KOPT-K1 (cell line): ENCODE measurements around the gene GINS1.

ENCODE experiments used
- H3K27ac ChIP-seq: fragments of 200-600 bp; sonication (generic); 2 replicates; pipeline ENCODE4 v1.5.1; 2016; ENCODE audit warnings: antibody characterized with exemption, mild to moderate bottlenecking, low read depth, low read length; ENCODE audit not compliant: poor library complexity, severe bottlenecking
- H3K36me3 ChIP-seq: fragments of 200-600 bp; sonication (generic); 2 replicates; pipeline ENCODE4 v1.5.1; 2017; ENCODE audit warnings: antibody characterized with exemption, mild to moderate bottlenecking, low read length, moderate library complexity; ENCODE audit not compliant: insufficient read depth
- H3K9me3 ChIP-seq: fragments of 200-600 bp; sonication (generic); 2 replicates; pipeline ENCODE4 v1.5.1; 2017; ENCODE audit warnings: antibody characterized with exemption, low read length, mild to moderate bottlenecking; ENCODE audit not compliant: insufficient read depth, poor library complexity, severe bottlenecking

GINS1 gene

DNA sequence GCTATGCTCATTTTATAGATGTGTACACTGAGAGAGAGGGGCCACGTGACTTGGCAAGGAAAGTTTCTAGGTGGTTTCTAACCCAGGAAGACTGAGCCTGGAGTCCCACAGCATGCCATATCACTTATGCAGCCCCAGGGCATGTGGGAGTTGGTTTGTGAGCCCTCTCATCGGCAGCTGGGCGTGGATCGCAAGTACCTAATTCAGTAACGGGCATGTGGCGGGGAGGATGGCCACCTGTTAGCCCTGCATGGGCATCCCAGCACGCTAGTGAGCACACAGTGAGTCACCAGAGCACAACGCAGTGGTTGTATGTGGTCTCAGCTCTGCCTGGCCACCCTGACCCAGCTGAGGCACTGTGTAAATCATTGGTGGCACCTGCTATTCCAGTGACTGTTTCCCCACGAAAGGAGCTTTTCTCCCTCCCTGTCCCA is 89.5 kb downstream of the GINS1 start:
- Histone ChIP-seq H3K9me3 (no peaks in the 10 kb centered on the region), H3K27ac (no peak overlapping the region), H3K36me3 (peaks cover 91% of the 10 kb centered on the region)

DNA sequence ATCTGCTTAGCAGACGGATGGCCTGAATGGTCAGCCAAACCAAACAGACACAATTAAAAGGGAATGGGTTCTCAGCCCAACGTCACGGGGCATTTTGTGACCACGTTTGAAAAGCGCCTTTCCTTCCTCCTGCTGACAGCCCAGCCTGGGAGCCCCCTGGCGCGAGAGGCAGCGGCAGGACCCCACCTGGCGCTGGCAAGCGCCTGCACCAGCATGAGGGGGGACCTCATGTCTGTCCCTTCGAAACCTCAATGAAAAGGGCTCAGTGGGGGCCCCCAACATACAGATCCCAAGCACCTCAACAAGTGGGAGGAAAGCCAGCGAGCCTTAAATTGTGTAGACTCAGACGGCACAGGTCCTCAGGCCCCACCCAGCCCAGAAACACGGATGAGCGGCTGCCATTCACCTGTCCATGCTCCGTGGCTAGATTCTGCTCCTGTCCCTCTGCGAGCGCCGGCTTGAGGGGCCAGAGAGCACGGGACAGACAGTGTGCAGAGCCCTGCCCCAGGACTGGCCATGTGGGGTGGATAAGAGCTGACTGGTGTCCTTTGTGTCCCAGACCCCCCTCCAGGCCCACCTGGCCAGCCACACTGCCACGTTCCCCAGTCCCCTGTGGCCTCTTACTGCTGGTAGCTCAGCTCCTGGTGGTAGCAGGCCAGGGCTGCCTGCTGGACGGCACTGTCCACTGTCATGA is 90.3 kb downstream of the GINS1 start:
- Histone ChIP-seq H3K36me3 (peaks cover 96% of the 10 kb centered on the region), H3K9me3 (no peaks in the 10 kb centered on the region), H3K27ac (no peak overlapping the region)
